DMS 273 (cell line): ENCODE results near the gene RIC8B.

ENCODE experiments used
- DNase-seq: peaks from one replicate; lab custom pipeline; 2025; ENCODE audit not compliant: unreplicated experiment; lab: John Stamatoyannopoulos, UW

The RIC8B gene

DNA sequence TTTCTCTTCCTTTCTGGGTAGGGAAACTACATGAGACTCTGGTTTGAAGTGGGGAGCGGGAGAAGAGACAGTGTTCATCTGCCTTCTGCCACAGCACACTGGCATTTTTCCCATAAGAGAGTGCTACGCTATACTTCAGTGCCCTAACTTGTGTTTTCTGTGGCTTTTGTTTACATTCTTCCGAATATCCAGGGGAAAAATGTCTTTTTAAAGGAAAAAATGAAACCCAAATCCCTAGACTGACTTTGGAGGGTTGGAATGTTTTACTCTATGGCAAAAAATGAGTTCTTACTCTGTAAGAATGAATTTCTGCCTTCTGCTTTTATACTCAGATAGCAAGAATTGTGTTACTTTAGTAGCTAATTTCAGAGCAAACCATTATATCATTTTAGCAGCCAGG is 93.2 kb downstream of the RIC8B start:
- no peak for DNase-seq

DNA sequence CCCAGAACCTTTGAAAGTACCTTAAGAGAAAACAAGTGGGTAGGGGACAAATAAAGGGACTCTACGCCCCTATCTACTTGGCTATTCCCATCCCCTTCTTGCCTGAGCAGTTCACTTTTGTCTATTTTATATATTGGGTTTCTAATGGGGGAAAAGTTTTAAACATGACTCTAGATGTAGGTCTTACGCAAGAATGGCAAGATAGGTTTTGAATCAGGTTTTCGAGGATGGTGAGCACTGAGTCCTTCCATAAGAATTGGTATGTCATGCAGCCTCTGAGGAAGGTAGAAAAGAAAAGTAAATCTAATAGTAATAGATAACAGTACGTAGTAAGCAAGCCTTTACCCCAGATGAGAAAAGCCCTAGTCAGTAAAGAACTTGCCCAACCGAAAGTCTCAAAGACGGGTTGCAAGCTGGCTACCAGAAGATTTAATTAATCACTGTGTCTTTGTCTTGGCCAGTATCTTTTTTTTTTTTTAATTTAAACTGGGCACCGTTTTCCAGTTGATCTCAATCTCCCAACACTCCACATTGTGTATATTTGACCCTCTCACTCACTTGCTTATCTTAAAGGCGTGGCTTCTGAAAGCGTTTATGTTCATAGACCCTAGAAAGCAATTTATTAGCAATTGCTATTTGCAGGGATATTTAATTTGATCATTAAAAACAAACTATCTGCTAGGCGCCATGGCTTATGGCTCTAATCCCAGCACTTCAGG is 94.7 kb downstream of the RIC8B start:
- no peak for DNase-seq

DNA sequence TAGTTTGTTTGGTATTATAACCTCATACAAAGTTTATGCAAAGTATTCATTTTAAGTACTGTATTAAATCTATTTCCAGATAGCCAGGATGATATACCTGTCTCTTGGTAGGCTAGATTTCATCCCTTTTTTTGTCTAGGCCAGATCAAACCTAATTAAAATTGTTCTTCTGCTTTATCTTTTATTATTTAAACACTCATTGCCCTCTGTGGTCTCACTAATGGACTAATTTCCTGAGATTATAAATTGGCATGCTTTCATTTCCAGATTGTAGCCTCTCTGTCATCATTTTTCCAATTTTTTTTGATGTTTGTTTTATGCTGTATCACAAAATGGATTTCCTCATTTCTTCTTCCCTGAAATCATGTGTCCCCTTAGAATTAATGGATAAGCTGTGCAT is 95.6 kb downstream of the RIC8B start:
- DNase-seq, result no peak

DNA sequence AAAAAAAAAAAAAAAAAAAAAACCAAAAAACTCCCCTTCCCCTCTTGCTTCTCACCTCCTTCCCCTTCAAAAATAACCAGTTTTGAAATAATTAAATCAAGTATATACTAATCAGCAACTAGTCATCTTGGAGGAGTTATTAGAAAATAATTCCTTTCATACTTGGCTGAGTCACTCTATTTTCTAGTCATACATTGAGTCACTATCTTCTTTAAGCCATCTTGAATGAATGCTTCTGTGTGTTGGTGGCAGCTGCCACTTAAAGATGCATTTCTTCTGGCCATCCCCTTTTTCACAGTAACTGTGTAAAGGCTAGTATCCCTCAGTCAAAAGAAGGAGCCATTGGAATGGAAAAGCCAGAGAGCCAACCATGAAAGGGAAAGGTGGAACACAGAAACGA is 97.0 kb downstream of the RIC8B start:
- no peak for DNase-seq

DNA sequence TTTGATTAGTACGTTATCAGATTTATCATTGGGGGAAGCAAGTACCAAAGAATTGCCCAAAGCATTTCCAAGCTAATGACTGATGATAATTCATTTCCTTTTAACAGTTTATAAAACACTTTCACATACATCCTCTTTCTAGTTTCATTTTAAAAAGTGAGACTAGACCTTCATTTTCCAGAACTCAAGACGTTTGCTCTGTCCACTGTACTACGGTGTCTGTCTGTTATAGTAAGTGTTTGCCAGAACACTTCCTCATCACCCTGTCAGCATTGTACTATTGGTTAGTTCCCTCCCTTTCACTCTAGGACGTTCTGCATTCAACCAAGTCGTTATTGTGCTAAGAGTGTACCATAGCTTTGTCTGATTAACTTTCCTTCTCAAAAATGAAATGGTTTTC is 99.5 kb downstream of the RIC8B start:
- DNase-seq, result no peak

DNA sequence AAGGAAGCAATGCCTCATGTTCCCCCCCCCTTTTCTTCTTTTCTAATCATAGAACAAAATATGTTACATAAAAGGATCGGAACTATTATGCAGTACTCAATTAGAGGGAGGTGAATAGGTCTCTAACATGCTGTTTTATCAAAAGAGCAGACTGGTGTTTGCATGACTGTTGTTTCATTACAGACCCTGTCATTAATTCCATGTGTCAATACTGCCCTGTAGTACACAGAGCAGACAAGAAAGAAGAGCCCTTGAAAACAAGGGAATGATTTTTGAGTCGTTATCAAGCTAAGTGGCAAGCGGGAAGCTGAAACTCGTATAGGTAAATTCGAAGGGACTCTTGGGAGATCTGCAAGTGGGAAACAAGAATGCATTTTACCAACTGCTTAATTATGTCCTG is 104.3 kb downstream of the RIC8B start:
- DNase-seq, result no peak

DNA sequence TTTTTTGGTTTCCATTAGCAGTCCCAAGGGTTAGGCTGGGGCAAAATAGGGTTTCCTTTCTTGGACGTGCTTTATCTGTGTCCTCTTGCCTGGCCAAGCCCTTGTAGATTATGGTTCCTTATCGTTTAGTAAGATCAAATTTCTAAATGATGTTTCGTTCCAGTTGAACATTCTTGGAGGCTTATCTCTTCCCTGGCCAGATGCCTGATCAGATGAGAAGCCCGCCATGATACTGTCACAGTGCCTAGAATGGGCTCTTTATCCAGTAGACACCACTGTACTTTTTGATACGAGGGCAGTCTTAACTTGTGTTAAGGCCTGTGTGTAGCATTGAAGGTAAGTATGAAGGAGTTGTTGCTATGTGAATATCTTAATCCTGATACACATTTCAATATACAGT is 105.1 kb downstream of the RIC8B start:
- DNase-seq, result no peak

DNA sequence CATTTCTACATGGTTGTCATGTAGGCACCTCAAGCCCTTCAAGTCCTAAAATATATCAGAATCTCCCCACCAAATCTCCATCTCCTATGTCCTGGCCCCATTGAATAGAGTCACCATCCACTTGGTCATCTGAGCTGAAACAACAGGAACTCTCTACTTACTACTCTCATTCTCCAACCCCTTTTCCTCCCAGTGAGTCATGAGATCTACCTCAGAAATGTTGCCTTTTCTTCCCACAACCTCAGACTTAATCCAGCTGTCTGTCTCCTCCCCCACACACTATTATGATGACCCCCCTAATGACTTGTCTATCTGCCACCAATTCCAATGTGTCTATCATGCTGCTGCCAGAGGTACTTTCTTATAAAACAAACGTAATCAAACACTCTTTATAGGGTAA is 108.9 kb downstream of the RIC8B start:
- no peak for DNase-seq

DNA sequence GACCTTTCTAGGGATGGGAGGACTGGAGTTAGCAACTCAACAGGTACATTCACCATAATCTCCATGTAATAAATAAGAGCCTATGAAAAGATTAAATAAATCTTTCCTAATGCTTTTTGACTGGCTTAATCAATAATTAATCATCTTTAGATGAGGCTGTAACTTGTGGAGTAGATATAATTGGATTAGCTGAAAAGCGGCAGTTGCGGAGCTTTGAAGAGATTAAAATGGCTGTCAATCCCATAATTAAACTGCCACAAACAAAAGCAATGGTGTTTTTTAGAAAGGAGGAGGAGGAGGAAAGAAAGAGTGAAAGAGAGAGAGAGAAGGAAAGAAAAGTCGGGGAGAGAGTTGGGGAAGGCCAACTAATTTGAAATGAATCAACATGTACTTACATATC is 110.5 kb downstream of the RIC8B start:
- DNase-seq, result no peak

DNA sequence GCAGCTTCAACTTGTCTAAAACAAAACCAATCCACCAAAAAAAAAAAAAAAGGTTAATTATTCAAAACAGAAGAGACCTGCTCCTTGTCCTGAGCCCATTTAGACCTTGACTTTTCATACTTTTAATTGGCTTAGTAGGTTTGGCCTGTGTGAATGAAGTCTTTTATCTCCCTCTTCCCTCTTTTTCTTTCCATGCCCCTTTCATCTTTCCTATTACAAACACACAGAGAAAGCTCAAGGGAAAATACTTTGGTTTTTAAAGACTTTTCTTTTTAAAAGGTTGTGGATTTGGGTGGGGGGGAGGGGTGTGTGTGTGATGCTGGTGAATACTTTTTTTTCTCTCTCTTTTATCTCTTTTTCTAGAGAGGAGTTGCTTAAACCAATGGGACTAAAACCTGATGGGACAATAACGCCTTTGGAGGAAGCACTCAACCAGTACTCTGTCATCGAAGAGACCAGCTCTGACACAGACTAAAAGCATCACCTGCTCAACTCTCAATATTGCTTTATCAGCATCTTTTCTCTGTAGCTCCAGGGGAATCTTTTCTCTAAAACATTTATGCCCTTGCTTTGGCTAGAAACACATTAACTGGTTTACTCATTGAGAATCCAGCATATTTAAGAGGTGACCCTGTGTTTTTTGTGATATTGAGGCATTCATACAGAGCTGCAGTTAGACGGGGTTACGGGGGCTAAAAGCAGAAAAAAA is 111.2 kb downstream of the RIC8B start:
- no peak for DNase-seq

DNA sequence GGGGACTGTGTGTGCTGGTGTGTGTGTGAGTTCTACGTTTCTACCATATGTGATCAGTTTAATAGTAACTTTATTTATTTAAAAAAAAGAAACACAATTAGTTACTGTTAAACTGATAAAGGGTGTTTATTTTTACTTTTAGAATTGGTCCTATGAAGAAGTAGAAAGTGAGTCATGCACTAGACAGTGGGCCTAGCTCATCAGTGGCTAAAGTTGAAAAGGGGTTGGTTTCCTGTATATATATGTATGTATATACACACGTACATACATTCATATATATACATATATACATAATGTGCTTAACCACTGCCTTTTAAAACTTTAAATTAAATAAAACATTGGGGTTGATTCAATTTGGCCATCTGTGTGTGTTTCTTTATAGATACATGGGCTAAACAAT is 112.5 kb downstream of the RIC8B start:
- DNase-seq, result no peak

DNA sequence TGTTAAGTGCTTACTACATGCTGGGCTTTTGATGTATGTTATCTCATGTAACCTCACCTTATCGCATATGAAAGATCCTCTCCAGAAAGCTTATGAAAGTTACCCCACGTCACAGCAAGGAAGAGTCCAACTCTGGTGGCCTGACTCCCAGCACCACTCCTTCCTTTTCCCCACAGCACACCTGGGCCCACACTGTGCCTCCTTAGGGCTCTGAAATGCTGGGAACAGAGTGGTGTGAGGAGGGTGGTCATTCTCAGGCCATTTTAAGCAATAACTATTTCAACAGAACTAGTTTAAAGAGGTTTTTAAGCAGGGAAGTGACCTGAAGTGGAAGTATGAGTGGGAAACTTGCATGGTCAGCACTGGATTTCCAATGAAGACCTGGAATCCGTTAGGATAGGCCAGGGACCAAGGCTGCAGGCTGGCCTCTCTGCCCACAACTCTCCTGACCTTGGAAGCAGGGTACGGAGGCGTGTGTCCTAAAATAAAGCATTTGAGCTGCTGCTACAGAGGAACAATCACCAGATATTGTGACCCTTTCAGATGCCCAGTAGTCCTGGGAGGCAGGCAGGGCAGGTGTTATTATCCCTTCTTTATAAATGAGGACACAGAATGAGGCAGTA is 114.0 kb downstream of the RIC8B start:
- DNase-seq, result no peak

DNA sequence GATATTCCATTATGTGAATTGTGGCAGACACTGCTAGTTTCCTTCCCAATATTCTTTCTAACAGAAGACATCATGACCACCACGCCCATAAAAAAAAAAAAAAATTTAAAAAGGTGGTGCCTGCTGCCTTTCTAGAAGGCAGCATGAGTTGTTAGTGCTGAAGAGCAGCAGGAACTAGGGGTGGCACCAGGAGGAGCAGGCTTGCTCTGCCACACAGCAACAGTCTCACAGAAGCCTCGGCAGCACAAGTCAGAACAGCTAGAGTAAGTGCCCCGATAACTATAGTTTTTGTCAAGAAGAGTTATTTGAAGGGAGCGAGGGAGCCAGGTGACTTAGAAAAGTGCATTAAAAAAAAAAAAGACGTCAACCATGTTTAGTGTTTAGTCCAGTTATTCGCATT is 114.8 kb downstream of the RIC8B start:
- no peak for DNase-seq

DNA sequence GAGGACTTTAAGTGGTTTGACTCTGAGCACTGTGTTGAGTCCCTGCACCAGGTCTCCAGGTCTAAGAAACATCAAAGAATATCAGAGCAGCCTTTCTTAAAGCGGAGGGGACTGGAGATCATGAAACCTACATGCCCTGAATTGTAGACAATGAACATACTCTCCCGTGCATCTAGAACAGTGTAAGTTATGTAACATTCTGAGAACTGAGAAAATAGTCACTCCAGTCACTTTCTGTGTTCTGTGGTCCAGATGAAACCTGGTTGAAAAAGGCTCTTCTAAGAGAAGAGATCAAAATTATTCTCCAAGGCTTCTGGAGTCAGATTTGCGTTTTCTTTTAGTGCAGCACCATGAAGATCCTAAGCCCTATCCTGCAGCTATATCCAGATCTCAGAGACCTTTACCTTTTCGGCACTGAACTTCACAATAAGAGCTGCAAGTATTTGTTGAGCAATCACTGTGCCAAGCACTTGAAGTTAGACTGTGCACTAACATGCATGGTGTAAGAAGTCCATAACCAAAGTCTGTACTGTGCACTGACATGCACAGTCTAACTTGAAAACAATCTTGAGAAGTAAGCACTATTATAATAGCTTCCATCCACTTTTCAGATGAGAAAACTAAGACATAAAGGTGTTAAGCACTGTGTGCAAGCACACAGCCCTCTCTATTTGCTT is 115.6 kb downstream of the RIC8B start:
- DNase-seq, result no peak

DNA sequence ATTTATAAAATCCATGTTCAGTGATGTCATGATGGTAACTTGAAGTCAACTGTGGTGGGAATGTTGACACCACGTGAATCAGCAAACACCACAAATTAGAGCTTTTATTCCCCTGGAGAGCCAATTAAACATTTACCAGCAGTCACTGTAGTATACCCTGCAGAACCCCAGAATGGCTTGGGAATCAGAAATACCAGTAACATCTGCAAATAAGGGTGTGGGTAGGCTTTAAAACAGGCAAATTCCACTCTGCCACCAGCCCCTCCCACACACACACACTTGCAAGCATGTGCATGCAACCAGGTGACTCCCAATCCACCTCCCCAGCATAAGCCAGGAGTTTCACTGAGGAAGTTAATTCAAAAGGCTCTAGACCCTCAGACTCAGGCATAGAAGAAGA is 117.6 kb downstream of the RIC8B start:
- DNase-seq, result no peak

DNA sequence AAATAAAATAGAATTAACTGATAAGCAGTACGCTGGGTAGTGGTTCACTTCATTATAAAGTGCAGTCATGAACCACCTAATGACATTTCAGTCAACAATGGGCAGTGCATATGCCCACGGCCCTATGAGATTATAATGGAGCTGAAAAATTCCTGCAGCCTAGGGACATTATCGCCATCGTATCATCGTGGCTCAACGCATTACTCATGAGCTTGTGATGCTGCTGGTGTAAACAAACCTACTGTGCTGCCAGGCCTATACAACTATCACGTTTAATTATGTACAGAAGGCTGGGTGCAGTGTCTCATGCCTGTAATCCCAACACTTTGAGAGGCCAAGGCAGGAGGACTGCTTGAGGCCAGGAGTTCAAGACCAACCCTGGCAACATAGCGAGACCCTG is 119.0 kb downstream of the RIC8B start:
- no peak for DNase-seq

DNA sequence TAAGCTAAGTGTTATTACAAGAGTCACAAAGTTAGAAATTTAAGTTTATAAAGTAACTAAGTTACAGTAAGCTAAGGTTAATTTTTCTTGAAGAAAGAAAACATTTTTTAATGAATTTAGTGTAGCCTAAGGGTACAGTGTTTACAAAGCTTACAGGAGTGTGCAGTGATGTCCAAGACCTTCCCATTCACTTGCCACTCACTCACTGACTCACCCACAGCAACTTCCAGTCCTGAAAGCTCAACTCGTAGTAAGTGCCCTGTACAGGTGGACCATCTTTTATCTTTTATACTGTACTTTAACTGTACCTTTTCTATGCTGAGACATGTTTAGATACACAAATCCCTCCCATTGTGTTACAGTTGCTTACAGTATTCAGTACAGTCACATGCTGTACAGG is 120.3 kb downstream of the RIC8B start:
- DNase-seq, result no peak

DNA sequence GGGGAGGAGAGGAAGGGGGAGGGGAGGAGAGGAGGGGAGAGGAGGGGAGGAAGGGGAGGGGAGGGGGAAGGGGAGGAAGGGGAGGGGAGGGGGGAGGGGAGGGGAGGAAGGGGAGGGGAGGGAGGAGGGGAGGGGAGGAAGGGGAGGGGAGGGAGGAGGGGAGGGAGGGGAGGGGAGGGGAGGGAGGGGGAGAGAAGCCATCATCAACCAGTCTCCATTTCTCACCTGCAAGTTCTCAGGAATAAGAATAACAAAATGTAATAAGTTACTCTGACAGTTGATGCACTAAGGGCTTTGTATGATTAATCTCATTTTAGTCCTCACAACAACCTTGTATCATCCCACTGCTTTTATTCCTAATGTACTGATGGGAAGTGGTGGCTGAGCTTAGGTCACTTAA is 122.1 kb downstream of the RIC8B start:
- no peak for DNase-seq

DNA sequence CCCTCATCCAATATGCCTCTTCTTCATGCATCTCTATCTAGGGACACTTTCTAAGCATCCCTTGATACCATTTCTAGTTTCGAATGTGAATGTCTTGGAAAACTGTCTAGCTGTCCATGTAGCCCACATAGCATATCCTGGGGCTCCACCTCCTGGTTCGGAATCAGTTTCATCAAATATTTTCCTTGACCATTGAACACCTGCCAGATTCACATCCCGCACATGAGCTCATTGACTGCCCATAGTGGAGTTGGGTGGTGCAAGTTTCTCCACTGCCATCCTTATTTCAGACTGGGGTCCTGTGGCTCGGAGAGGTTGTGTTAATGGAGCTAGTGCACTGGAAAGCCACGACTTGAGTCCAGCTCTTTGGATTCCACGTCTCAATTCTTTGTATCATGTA is 122.6 kb downstream of the RIC8B start:
- DNase-seq, result peak; percentile 20

DNA sequence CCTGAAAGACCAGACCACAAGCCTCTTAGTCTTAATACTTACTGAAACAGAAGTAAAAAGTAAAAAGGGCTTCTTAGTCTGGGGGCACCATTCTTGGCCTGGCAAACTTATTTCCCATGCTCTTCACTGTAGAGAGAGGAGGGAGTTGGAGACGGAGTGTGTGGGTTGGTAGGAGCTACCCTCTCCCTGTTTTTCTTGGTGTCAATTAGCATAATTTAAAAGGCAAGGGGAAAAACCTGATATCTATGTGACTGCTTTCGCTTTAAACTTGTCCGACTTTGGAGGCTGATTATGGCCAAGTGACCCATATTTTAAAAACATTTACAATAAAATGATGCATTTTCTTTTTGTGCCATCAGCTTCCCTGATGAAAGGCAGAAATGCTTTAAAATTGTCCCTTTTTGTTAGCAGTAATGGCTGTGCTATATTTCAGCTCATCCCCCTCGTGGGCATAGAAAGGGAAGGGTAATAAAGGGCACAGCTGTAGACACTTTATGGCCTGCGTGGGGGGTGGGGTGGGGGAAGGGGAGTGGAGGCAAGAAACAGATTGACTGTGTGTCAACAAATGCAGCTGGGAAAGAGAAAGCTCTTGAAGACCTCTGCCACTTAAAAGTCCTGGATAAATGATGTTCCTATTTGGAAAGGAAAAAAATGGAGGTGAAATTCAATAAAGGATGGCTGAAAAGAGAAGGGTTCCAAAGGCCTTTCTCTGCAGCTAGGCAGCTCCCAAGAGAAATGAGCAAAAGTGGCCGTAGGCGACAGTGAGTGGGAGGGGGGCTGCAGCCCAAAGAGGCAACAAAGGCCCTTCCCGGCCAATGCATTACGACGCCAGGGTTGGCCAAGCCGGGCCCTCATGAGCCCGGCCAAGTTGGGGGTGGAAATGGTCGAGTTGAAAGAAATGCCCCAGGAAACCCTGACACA is 123.8 kb downstream of the RIC8B start:
- DNase-seq, result peak; percentile 49

DNA sequence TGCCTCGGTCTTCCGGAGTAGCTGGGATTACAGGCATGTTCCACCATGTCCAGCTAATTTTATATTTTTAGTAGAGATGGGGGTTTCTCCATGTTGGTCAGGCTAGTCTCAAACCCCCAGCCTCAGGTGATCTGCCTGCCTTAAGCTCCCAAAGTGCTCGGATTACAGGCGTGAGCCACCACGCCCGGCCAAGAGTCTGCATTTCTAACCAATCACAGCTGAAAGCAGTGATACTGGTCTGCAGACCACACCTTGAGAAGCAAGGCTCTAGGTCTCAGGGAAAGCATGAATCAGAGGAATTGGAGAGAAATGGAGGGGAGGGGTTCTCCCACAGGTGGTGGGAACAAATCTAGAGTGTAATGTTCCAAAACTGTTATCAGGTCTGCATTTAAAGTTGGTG is 126.1 kb downstream of the RIC8B start:
- no peak for DNase-seq
